ENCODE data around the gene SLC37A4. TPM values are rescaled to one million over a fixed set of nuclear protein-coding genes. Genes with fewer than 3 reads are reported as not detected.
"Not testable (repeated sequence)": the region's sequence is repeated elsewhere in the genome, so short reads cannot be mapped to it uniquely, and the experiment has no call there.

Gene SLC37A4
- total RNA-seq, 1 donor from 2014 or later: 52.7 TPM

DNA sequence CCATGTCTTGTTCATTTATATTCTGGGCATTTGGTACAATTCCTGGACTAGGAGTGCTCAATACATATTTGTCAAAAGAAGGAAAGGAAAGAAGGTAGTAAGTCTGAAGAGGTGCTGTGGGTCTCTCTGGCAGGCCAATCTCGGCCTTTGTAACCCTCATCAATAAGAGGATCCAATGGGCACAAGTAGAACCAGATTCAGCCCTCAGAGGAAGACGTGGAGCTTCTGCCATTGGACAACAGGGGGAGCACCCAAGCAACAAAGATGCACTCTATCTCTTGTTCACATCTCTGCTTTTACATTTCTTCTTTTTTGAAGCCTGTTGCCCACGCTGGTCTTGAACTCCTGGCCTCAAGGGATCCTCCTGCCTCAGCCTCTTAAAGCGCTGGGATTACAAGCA is 34.7 kb upstream of the SLC37A4 start:
- Mint-ChIP-seq H3K4me3 (ENCODE audit: low read depth) (no peak overlapping the region), H3K27ac (no peak overlapping the region), H3K9me3 (ENCODE audit: low read depth) (no peaks in the 10 kb centered on the region), H3K4me1 (ENCODE audit: low read depth) (peaks cover 12% of the 10 kb centered on the region), H3K27me3 (no peaks in the 10 kb centered on the region), H3K36me3 (ENCODE audit: insufficient read depth) (peaks cover 4% of the 10 kb centered on the region)
- TF ChIP-seq, protein P1, sequence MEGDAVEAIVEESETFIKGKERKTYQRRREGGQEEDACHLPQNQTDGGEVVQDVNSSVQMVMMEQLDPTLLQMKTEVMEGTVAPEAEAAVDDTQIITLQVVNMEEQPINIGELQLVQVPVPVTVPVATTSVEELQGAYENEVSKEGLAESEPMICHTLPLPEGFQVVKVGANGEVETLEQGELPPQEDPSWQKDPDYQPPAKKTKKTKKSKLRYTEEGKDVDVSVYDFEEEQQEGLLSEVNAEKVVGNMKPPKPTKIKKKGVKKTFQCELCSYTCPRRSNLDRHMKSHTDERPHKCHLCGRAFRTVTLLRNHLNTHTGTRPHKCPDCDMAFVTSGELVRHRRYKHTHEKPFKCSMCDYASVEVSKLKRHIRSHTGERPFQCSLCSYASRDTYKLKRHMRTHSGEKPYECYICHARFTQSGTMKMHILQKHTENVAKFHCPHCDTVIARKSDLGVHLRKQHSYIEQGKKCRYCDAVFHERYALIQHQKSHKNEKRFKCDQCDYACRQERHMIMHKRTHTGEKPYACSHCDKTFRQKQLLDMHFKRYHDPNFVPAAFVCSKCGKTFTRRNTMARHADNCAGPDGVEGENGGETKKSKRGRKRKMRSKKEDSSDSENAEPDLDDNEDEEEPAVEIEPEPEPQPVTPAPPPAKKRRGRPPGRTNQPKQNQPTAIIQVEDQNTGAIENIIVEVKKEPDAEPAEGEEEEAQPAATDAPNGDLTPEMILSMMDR (IDR thresholded peaks at IDR 0.05; ENCODE audit: unreplicated experiment): peak; percentile 30
- no peak for DNase-seq (ENCODE audit: low spot score, unreplicated experiment)

DNA sequence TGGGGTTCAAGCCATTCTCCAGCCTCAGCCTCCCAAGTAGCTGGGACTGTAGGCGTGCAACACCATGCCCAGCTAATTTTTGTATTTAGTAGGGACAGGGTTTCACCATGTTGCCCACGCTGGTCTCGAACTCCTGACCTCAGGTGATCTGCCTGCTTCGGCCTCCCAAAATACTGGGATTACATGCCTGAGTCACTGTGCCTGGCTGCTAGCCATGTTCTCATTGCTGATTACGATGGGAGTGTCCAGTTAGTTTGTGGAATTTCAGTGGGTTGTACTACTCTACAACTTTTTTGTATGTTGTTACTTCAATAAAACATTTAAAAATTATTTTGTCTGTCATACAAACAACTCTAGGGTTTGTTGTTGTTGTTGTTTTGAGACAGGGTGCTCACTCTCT is 32.1 kb upstream of the SLC37A4 start:
- DNase-seq (ENCODE audit: low spot score, unreplicated experiment): no peak
- H3K4me1 Mint-ChIP-seq (ENCODE audit: low read depth): peaks cover 16% of the 10 kb centered on the region
- H3K9me3 Mint-ChIP-seq (ENCODE audit: low read depth): no peaks in the 10 kb centered on the region
- TF ChIP-seq, protein P1 (IDR thresholded peaks at IDR 0.05; ENCODE audit: unreplicated experiment): no peak
- H3K36me3 Mint-ChIP-seq (ENCODE audit: insufficient read depth): no peaks in the 10 kb centered on the region
- H3K27me3 Mint-ChIP-seq: no peaks in the 10 kb centered on the region
- H3K4me3 Mint-ChIP-seq (ENCODE audit: low read depth): no peak overlapping the region
- H3K27ac Mint-ChIP-seq: no peak overlapping the region

DNA sequence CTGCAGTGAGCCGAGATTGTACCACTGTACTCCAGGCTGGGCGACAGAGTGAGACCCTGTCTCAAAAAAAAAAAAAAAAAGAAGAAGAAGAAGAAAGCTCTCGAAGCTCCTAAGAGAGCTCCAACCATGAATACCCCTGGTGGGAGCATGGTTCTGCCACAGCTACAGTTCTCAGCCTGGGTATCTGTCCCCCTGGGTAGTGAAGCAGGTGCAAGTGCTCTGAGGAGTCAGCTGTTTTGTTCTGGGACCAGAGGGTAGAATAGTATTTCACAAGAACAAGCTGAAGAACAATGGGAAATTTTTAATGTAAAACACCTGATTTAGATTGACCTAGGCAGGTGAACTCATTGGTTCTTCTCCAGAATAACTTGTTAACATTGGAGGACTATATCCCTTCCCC is 30.6 kb upstream of the SLC37A4 start:
- no peak overlapping the region for H3K27ac Mint-ChIP-seq

DNA sequence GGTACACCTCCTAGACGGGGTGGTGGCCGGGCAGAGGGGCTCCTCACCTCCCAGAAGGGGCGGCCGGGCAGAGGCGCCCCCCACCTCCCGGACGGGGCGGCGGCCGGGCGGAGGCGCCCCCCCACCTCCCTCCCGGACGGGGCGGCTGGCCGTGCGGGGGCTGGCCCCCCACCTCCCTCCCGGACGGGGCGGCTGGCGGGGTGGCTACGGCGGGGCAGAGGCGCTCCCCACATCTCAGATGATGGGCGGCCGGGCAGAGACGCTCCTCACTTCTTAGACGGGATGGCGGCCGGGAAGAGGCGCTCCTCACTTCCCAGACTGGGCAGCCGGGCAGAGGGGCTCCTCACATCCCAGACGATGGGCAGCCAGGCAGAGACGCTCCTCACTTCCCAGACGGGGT is 28.5 kb upstream of the SLC37A4 start:
- H3K27me3 Mint-ChIP-seq; H3K4me3 Mint-ChIP-seq (ENCODE audit: low read depth); DNase-seq (ENCODE audit: low spot score, unreplicated experiment); H3K9me3 Mint-ChIP-seq (ENCODE audit: low read depth); H3K36me3 Mint-ChIP-seq (ENCODE audit: insufficient read depth): not testable (repeated sequence)
- Mint-ChIP-seq H3K4me1 (ENCODE audit: low read depth) (peaks cover 20% of the 10 kb centered on the region), H3K27ac (peak overlapping the region; percentile 67)

More for the DNA sequence above, 30.6 kb upstream of the SLC37A4 start:
- no peaks in the 10 kb centered on the region for H3K9me3 Mint-ChIP-seq (ENCODE audit: low read depth)
- H3K4me3 Mint-ChIP-seq (ENCODE audit: low read depth): no peak overlapping the region
- H3K27me3 Mint-ChIP-seq: no peaks in the 10 kb centered on the region
- H3K36me3 Mint-ChIP-seq (ENCODE audit: insufficient read depth): no peaks in the 10 kb centered on the region
- TF ChIP-seq, protein P1 (IDR thresholded peaks at IDR 0.05; ENCODE audit: unreplicated experiment): no peak
- DNase-seq (ENCODE audit: low spot score, unreplicated experiment): no peak
- peaks cover 12% of the 10 kb centered on the region for H3K4me1 Mint-ChIP-seq (ENCODE audit: low read depth)

DNA sequence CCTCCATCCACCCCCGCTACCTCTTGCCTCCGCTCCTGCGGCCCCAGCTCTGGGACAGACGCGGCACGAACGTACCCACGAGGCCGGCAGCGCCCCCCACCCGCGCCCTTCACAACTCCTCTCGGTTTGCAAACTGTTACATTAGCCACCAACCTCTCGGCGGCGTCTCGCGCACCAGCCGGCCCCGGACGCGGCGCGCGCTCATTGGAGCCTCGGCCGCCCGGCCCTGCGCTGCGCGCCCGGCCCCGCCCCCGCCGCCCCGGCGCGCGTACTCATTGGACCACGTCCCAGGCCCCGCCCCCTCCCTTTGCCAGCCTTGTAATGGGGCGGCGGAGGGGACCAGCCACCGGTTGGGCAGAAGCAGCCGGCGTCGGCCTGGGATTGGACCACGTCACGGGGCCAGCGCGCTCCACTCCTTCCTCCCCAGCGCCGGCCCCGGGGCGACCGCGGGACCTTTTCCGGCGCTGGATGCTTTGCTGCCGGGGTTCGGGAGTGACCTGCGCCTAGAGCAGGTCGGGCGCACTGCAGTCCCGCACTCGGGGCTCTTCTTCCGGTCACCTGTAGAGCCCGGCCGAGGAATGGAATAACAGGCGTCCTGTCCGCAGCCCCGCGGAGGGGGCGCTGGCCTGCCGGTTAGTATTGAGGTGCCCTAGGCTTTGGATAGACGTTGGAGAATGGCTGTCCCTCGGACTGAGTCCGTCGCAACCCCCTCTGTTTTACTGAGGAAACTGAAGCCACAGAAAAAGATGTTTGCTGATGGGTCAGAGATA is 26.5 kb upstream of the SLC37A4 start, which contains the start of gene HYOU1:
HYOU1 (minus strand) TSS at position 206 of the 770 bp plus-strand sequence. CDS start 1,045 bp downstream, outside the sequence.
- TF ChIP-seq, protein P1 (IDR thresholded peaks at IDR 0.05; ENCODE audit: unreplicated experiment): peak; percentile 49
- peaks cover 16% of the 10 kb centered on the region for H3K36me3 Mint-ChIP-seq (ENCODE audit: insufficient read depth)
- H3K27me3 Mint-ChIP-seq: no peaks in the 10 kb centered on the region
- no peaks in the 10 kb centered on the region for H3K9me3 Mint-ChIP-seq (ENCODE audit: low read depth)
- peak within 1 kb of the TSS; percentile 83 for H3K4me3 Mint-ChIP-seq (ENCODE audit: low read depth)
- H3K27ac Mint-ChIP-seq: peak within 1 kb of the TSS; percentile 96
- DNase-seq (ENCODE audit: low spot score, unreplicated experiment): peak; percentile 98
- peaks cover 20% of the 10 kb centered on the region for H3K4me1 Mint-ChIP-seq (ENCODE audit: low read depth)
